Muscle of back (tissue), 11 donors: ENCODE measurements around the gene SDC1. TPM values are rescaled to one million over a fixed set of nuclear protein-coding genes. Genes with fewer than 3 reads are reported as not detected.

Source experiments
- DNase-seq, 3 donors: peaks; one replicate each; pipeline versions ENCODE4 v3.0.0 to v3.0.0-alpha.2; 2013
- polyA plus RNA-seq, 10 donors: library from polyadenylated mRNA; unstranded; fragments of 120-200 nt; gene quantifications; one replicate each; pipeline ENCODE4 v1.2.1, GENCODE V29; 2013; ENCODE audit not compliant: insufficient read length in 10 of 10

SDC1 gene
- polyA plus RNA-seq, 10 donors = 2.2 to 49.1 (median 7.1) TPM

- DNase-seq = no peak
Measured at GRCh38 chr2:20186078-20186854, 38.7 kb downstream of the SDC1 start.

GRCh38 chr2:20185176-20186022 is 39.5 kb downstream of the SDC1 start:
- DNase-seq = peak in 1 of 3 donors; percentile 44

GRCh38 chr2:20184067-20184938 is 40.6 kb downstream of the SDC1 start:
- no peak for DNase-seq

- DNase-seq = no peak
Measured at GRCh38 chr2:20183373-20183772, 41.6 kb downstream of the SDC1 start.

- DNase-seq = no peak
Measured at GRCh38 chr2:20182241-20182931, 42.5 kb downstream of the SDC1 start.

- DNase-seq = no peak
Measured at GRCh38 chr2:20181761-20182160, 43.2 kb downstream of the SDC1 start.

- DNase-seq = no peak
Measured at GRCh38 chr2:20180676-20181648, 44.0 kb downstream of the SDC1 start.

GRCh38 chr2:20179755-20180594 is 45.0 kb downstream of the SDC1 start:
- DNase-seq = no peak

- DNase-seq = no peak
Measured at GRCh38 chr2:20179466-20179754, 45.5 kb downstream of the SDC1 start.

GRCh38 chr2:20178666-20179465 is 46.1 kb downstream of the SDC1 start:
- DNase-seq = no peak

GRCh38 chr2:20178249-20178607 is 46.7 kb downstream of the SDC1 start:
- DNase-seq = no peak

GRCh38 chr2:20177556-20178248 is 47.2 kb downstream of the SDC1 start:
- no peak for DNase-seq

- no peak for DNase-seq
Measured at GRCh38 chr2:20176760-20177159, 48.2 kb downstream of the SDC1 start.

- no peak for DNase-seq
Measured at GRCh38 chr2:20175931-20176330, 49.0 kb downstream of the SDC1 start.

GRCh38 chr2:20175267-20175666 is 49.7 kb downstream of the SDC1 start:
- DNase-seq = no peak

- no peak for DNase-seq
Measured at GRCh38 chr2:20174410-20174809, 50.5 kb downstream of the SDC1 start.

- no peak for DNase-seq
Measured at GRCh38 chr2:20173496-20174402, 51.2 kb downstream of the SDC1 start.
